Epithelial cell of proximal tubule (primary cell): Measurements from ENCODE around the gene JUNB. TPM values are rescaled to one million over a fixed set of nuclear protein-coding genes. Genes with fewer than 3 reads are reported as not detected.

ENCODE experiments used
- DNase-seq: peaks from one replicate; pipeline ENCODE4 v3.0.0-alpha.2; 2011; ENCODE audit warnings: low read depth
- H3K4me3 ChIP-seq: 2 replicates; pipeline ENCODE4 v1.5.1; 2011; ENCODE audit warnings: low read depth, mild to moderate bottlenecking, low read length
- CTCF ChIP-seq: conservative IDR thresholded peaks from 2 replicates; pipeline ENCODE4 v1.5.1; 2012; ENCODE audit warnings: low read depth, mild to moderate bottlenecking, low read length
- total RNA-seq: library from RNA; depleted of rRNA; stranded (reverse); fragments of >200 nt; gene quantifications from 2 replicates; pipeline ENCODE4 v1.2.3, GENCODE V29; 2015

JUNB gene
- total RNA-seq, 1 donor from 2014 or later = 251 TPM

- H3K4me3 ChIP-seq = no peak overlapping the region
- no peak for DNase-seq
- TF ChIP-seq CTCF = no peak
Observed at GRCh38 chr19:12764698-12765097, 26.6 kb upstream of the JUNB start.

GRCh38 chr19:12766051-12766521 is 25.2 kb upstream of the JUNB start:
- DNase-seq = no peak
- peak overlapping the region; percentile 61 for H3K4me3 ChIP-seq
- peak; percentile 68 for TF ChIP-seq CTCF

- TF ChIP-seq CTCF = no peak
- no peak for DNase-seq
- no peak overlapping the region for H3K4me3 ChIP-seq
Observed at GRCh38 chr19:12767150-12767549, 24.1 kb upstream of the JUNB start.

- DNase-seq = no peak
- no peak overlapping the region for H3K4me3 ChIP-seq
- no peak for TF ChIP-seq CTCF
Observed at GRCh38 chr19:12767666-12768065, 23.6 kb upstream of the JUNB start.

- DNase-seq = no peak
- no peak overlapping the region for H3K4me3 ChIP-seq
- TF ChIP-seq CTCF = no peak
Observed at GRCh38 chr19:12769689-12770088, 21.6 kb upstream of the JUNB start.

- TF ChIP-seq CTCF = no peak
- no peak overlapping the region for H3K4me3 ChIP-seq
- DNase-seq = no peak
Observed at GRCh38 chr19:12770922-12771321, 20.4 kb upstream of the JUNB start.

- TF ChIP-seq CTCF = no peak
- no peak for DNase-seq
- no peak overlapping the region for H3K4me3 ChIP-seq
Observed at GRCh38 chr19:12772323-12772722, 19.0 kb upstream of the JUNB start.
